H1 (cell line): ENCODE data around the gene MKLN1. TPM values are rescaled to one million over a fixed set of nuclear protein-coding genes. Genes with fewer than 3 reads are reported as not detected.

Source experiments
- CTCF ChIA-PET: fragments of 300-600 bp; sonication (Branson Sonifier 250); formaldehyde crosslinking; loops from one replicate; lab custom pipeline; 2021; ENCODE audit not compliant: partially characterized antibody; lab: Charles Lee
- POLR2A ChIA-PET: fragments of 300-600 bp; sonication (Branson Sonifier 250); formaldehyde crosslinking; loops from one replicate; lab custom pipeline; 2021; ENCODE audit warnings: inconsistent platforms; ENCODE audit not compliant: partially characterized antibody; lab: Charles Lee
- DNase-seq, 2 experiments: peaks; one replicate each; pipeline versions ENCODE4 v3.0.0 to v3.0.0-alpha.2; 2010 to 2022; ENCODE audit warnings: low spot score in 2 of 2, low read depth in 1 of 2, mixed read lengths in 1 of 2
- FAIRE-seq: peaks from 2 replicates; lab custom pipeline; 2011; peaks lifted over from hg19 to GRCh38; lab: Jason Lieb, UNC
- H2AFZ ChIP-seq: 2 replicates; pipeline ENCODE4 v1.8.1; 2012; ENCODE audit warnings: low read length, inconsistent platforms
- H2AK5ac ChIP-seq: 2 replicates; pipeline ENCODE4 v1.6.1; 2013; ENCODE audit warnings: low read depth, low read length
- H2BK120ac ChIP-seq: replicated peaks from 2 replicates; pipeline ENCODE3; 2013; ENCODE audit warnings: low read depth, low read length, inconsistent platforms
- H2BK12ac ChIP-seq: 2 replicates; pipeline ENCODE4 v1.6.1; 2013; ENCODE audit warnings: low read depth, low read length
- H2BK15ac ChIP-seq: 2 replicates; pipeline ENCODE4 v1.6.1; 2013; ENCODE audit warnings: low read length
- H2BK20ac ChIP-seq: 2 replicates; pipeline ENCODE4 v1.6.1; 2013; ENCODE audit warnings: low read length
- H2BK5ac ChIP-seq: 2 replicates; pipeline ENCODE4 v1.6.1; 2013; ENCODE audit warnings: low read depth, low read length
- H3K14ac ChIP-seq: 2 replicates; pipeline ENCODE4 v1.6.1; 2013; ENCODE audit warnings: inconsistent platforms; ENCODE audit not compliant: insufficient read length
- H3K18ac ChIP-seq: 2 replicates; pipeline ENCODE4 v1.6.1; 2013; ENCODE audit warnings: low read length; ENCODE audit errors: extremely low read depth
- H3K23ac ChIP-seq: 2 replicates; pipeline ENCODE4 v1.6.1; 2013; ENCODE audit warnings: inconsistent platforms; ENCODE audit not compliant: insufficient read length
- H3K23me2 ChIP-seq: 2 replicates; pipeline ENCODE4 v1.6.1; 2013; ENCODE audit warnings: low read depth, low read length
- H3K27ac ChIP-seq: 2 replicates; pipeline ENCODE4 v1.6.1; 2011; ENCODE audit warnings: low read depth, low read length, inconsistent platforms
- H3K27me3 ChIP-seq, 4 experiments: replicated peaks in 1 of 4; 1 replicate in 1 of 4; 2 replicates in 3 of 4; pipeline versions ENCODE4 v1.6.1 to v1.8.1; 2011 to 2013; ENCODE audit warnings: low read length in 3 of 4, mild to moderate bottlenecking in 3 of 4, inconsistent platforms in 2 of 4, mixed read lengths in 2 of 4, moderate library complexity in 1 of 4; ENCODE audit not compliant: control insufficient read depth in 3 of 4, insufficient read depth in 3 of 4; ENCODE audit errors: extremely low read depth in 1 of 4
- H3K36me3 ChIP-seq, 4 experiments: 2 replicates each; pipeline versions ENCODE4 v1.6.1 to v1.8.1; 2011 to 2013; ENCODE audit warnings: mild to moderate bottlenecking in 4 of 4, low read length in 3 of 4, moderate library complexity in 2 of 4, control low read depth in 1 of 4, inconsistent platforms in 1 of 4; ENCODE audit not compliant: insufficient read depth in 4 of 4, control insufficient read depth in 2 of 4
- H3K4ac ChIP-seq: replicated peaks from 2 replicates; pipeline ENCODE3; 2013; ENCODE audit warnings: low read length, low read depth, mixed read lengths, inconsistent platforms; ENCODE audit not compliant: insufficient read length
- H3K4me1 ChIP-seq, 4 experiments: replicated peaks in 1 of 4; 1 replicate in 1 of 4; 2 replicates in 3 of 4; pipeline versions ENCODE4 v1.6.1 to v1.8.1; 2011 to 2013; ENCODE audit warnings: low read length in 3 of 4, inconsistent platforms in 2 of 4, mixed read lengths in 1 of 4; ENCODE audit not compliant: insufficient read depth in 4 of 4, control insufficient read depth in 3 of 4
- H3K4me2 ChIP-seq, 2 experiments: 2 replicates each; pipeline versions ENCODE4 v1.6.1 to v1.8.1; 2011 to 2013; ENCODE audit warnings: low read depth in 2 of 2, low read length in 2 of 2, control low read depth in 1 of 2, inconsistent platforms in 1 of 2, mild to moderate bottlenecking in 1 of 2; ENCODE audit not compliant: insufficient read depth in 1 of 2
- H3K4me3 ChIP-seq, 4 experiments: fragments of 200-600, 300-600 bp in 1 of 4; sonication (generic), shearing (Covaris generic), sonication (Bioruptor Twin) in 1 of 4; 2 replicates each; pipeline versions ENCODE4 v1.5.1 to v1.8.1; 2011 to 2016; ENCODE audit warnings: low read length in 4 of 4, low read depth in 3 of 4, control low read depth in 2 of 4, inconsistent platforms in 2 of 4, mild to moderate bottlenecking in 2 of 4, mixed read lengths in 1 of 4, moderate library complexity in 1 of 4; ENCODE audit not compliant: insufficient read depth in 2 of 4; ENCODE audit errors: extremely low read depth in 1 of 4
- H3K56ac ChIP-seq: replicated peaks from 2 replicates; pipeline ENCODE3; 2013; ENCODE audit warnings: low read depth, mild to moderate bottlenecking, mixed read lengths, low read length, inconsistent platforms; ENCODE audit not compliant: insufficient read length
- H3K79me1 ChIP-seq: 2 replicates; pipeline ENCODE4 v1.6.1; 2013; ENCODE audit warnings: low read depth, low read length, control low read depth
- H3K79me2 ChIP-seq, 2 experiments: 2 replicates each; pipeline versions ENCODE4 v1.6.1 to v1.8.1; 2012 to 2013; ENCODE audit warnings: low read length in 2 of 2, mild to moderate bottlenecking in 2 of 2, inconsistent platforms in 1 of 2; ENCODE audit not compliant: insufficient read depth in 2 of 2, control insufficient read depth in 1 of 2
- H3K9ac ChIP-seq, 4 experiments: replicated peaks in 1 of 4; 1 replicate in 1 of 4; 2 replicates in 3 of 4; pipeline versions ENCODE4 v1.6.1 to v1.8.1; 2011 to 2013; ENCODE audit warnings: low read depth in 3 of 4, low read length in 3 of 4, control low read depth in 2 of 4, mild to moderate bottlenecking in 2 of 4, moderate library complexity in 2 of 4, inconsistent platforms in 1 of 4; ENCODE audit errors: extremely low read depth in 1 of 4
- H3K9me3 ChIP-seq, 2 experiments: 2 replicates each; pipeline versions ENCODE4 v1.6.1 to v1.8.1; 2012 to 2013; ENCODE audit warnings: mild to moderate bottlenecking in 2 of 2, moderate library complexity in 2 of 2, control low read depth in 1 of 2, inconsistent platforms in 1 of 2, low read depth in 1 of 2, low read length in 1 of 2, mixed read lengths in 1 of 2; ENCODE audit not compliant: insufficient read depth in 2 of 2
- H4K20me1 ChIP-seq, 2 experiments: replicated peaks in 1 of 2; 2 replicates each; pipeline versions ENCODE3 to v1.8.1; 2011 to 2013; ENCODE audit warnings: inconsistent platforms in 2 of 2, low read length in 2 of 2, mild to moderate bottlenecking in 1 of 2; ENCODE audit not compliant: insufficient read depth in 2 of 2, control insufficient read depth in 1 of 2
- H4K5ac ChIP-seq: 2 replicates; pipeline ENCODE4 v1.6.1; 2013; ENCODE audit warnings: low read length, low read depth, mixed read lengths, inconsistent platforms; ENCODE audit not compliant: insufficient read length
- H4K8ac ChIP-seq: 2 replicates; pipeline ENCODE4 v1.8.0; 2013; ENCODE audit warnings: mild to moderate bottlenecking, moderate library complexity, low read length, inconsistent platforms; ENCODE audit not compliant: insufficient read depth; ENCODE audit errors: extremely low read depth
- H4K91ac ChIP-seq: replicated peaks from 2 replicates; pipeline ENCODE3; 2013; ENCODE audit warnings: low read length, mixed read lengths, inconsistent platforms; ENCODE audit not compliant: insufficient read length
- BACH1 ChIP-seq: IDR thresholded peaks from 2 replicates; pipeline ENCODE4 v1.6.1; 2012; ENCODE audit warnings: low read length, improper control_type of control experiment
- CBX5 ChIP-seq: fragments of 300-800, 300-1000 bp; sonication (generic); IDR thresholded peaks from 2 replicates; pipeline ENCODE4 v1.7.1; 2016; ENCODE audit warnings: antibody characterized with exemption, low read length, low read depth
- CBX8 ChIP-seq: fragments of 300-800, 300-1000 bp; sonication (generic); IDR thresholded peaks from 2 replicates; pipeline ENCODE4 v1.7.1; 2016; ENCODE audit warnings: low read depth, low read length, borderline replicate concordance
- CTCF ChIP-seq, 3 experiments: IDR thresholded peaks; 1 replicate in 2 of 3; 2 replicates in 1 of 3; pipeline versions ENCODE4 v1.5.1 to v1.6.1; 2011; ENCODE audit warnings: low read length in 3 of 3, mild to moderate bottlenecking in 3 of 3, inconsistent platforms in 2 of 3, low read depth in 1 of 3, moderate library complexity in 1 of 3; ENCODE audit not compliant: insufficient read depth in 1 of 3; ENCODE audit errors: control extremely low read depth in 1 of 3
- JUND ChIP-seq: IDR thresholded peaks from 2 replicates; pipeline ENCODE4 v1.6.1; 2011; ENCODE audit warnings: mild to moderate bottlenecking, improper control_type of control experiment, low read length
- POU5F1 ChIP-seq: IDR thresholded peaks from 2 replicates; pipeline ENCODE4 v1.6.1; 2011; ENCODE audit warnings: low read depth, mild to moderate bottlenecking, low read length, moderate library complexity
- polyA plus RNA-seq, 7 experiments: library from polyadenylated mRNA; depleted of rRNA in 3 of 7; stranded (reverse) in 5 of 7; unstranded in 2 of 7; fragments of >200 nt in 5 of 7; fragments of 200-250 nt in 2 of 7; gene quantifications; 1 replicate in 5 of 7; 2 replicates in 1 of 7; 4 replicates in 1 of 7; pipeline versions ENCODE4 v1.2.1 to v1.2.3, GENCODE V29; 2011 to 2013; ENCODE audit warnings: missing spikeins in 2 of 7, mixed read lengths in 2 of 7
- total RNA-seq: library from RNA; stranded (reverse); fragmentation: NEBNext Ultra II Directional; extraction: Animal tissue kit (Norgen Biotek cat#: 25700); gene quantifications from 2 replicates; pipeline ENCODE4 v1.2.1, GENCODE V29; 2021

MKLN1 gene
- total and polyA plus RNA-seq, 2 of the 8 experiments (the other 6 are each of a cell fraction or from before 2014, with no cell fraction given): 22.3 to 50.9 TPM

DNA sequence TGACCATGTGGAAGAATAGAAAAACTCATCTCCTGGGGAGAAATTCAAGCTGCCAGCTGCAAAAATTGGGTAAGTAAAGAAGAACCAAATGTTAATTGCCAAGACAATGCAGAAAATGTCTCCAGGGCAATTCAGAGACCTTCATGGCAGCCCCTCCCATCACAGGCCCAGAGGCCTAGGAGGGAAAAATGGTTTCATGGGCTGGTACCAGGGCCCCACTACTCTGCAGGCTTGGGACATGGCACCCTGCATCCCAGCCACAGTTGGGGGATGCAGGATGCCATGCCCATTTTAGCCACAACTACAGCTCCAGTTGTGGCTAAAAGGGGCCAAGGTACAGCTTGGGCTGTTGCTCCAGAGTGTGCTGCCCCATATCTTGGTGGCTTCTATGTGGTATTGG, 20.9 kb upstream of the MKLN1 start:
- no peaks in the 10 kb centered on the region for H3K79me1 ChIP-seq
- no peak overlapping the region for H4K5ac ChIP-seq
- no peak overlapping the region for H2BK5ac ChIP-seq
- no peaks in the 10 kb centered on the region; a peak in 3 of 8 replicates for H3K36me3 ChIP-seq
- H4K8ac ChIP-seq: no peak overlapping the region
- H2BK12ac ChIP-seq: no peak overlapping the region
- no peak overlapping the region for H3K23ac ChIP-seq
- no peak overlapping the region for H2BK15ac ChIP-seq
- H2AFZ ChIP-seq: no peak overlapping the region
- H4K91ac ChIP-seq: no peak overlapping the region
- no peak overlapping the region for H3K4me2 ChIP-seq
- no peaks in the 10 kb centered on the region for H3K79me2 ChIP-seq
- H3K56ac ChIP-seq: no peak overlapping the region
- no peak overlapping the region for H3K14ac ChIP-seq
- FAIRE-seq: no peak
- ChIA-PET POLR2A (no interaction called here), CTCF (interaction anchor here (0.7 kb wide), 1 partner anchor 21 kb away, joined by 3 read pairs; the partner anchor contains the start of gene MKLN1)
- no peak overlapping the region for H3K18ac ChIP-seq
- H2BK20ac ChIP-seq: no peak overlapping the region
- H3K4me3 ChIP-seq: no peak overlapping the region
- no peak for TF ChIP-seq CTCF (IDR thresholded peaks at IDR 0.05; ENCODE audit: control extremely low read depth in 1 of 3, insufficient read depth in 1 of 3, low read depth in 1 of 3, low read length in 3 of 3)
- no peak for TF ChIP-seq JUND
- no peak for TF ChIP-seq CBX8
- TF ChIP-seq CBX5: no peak
- TF ChIP-seq BACH1: no peak
- TF ChIP-seq POU5F1: no peak
- no peak overlapping the region for H2BK120ac ChIP-seq
- no peak overlapping the region for H3K27ac ChIP-seq
- no peaks in the 10 kb centered on the region for H4K20me1 ChIP-seq
- H3K4me1 ChIP-seq: no peaks in the 10 kb centered on the region
- H3K4ac ChIP-seq: no peak overlapping the region
- H3K23me2 ChIP-seq: no peaks in the 10 kb centered on the region
- no peak overlapping the region for H2AK5ac ChIP-seq
- H3K9me3 ChIP-seq: peaks cover 29 to 32% of the 10 kb centered on the region in 2 experiments
- no peak for DNase-seq
- H3K9ac ChIP-seq: no peak overlapping the region
- no peaks in the 10 kb centered on the region for H3K27me3 ChIP-seq
